Measurements from ENCODE around the gene DAB2IP.
"Not testable (repeated sequence)": the region's sequence is repeated elsewhere in the genome, so short reads cannot be mapped to it uniquely, and the experiment has no call there.

DAB2IP gene

GRCh38 chr9:121622387-121623203, 28.8 kb upstream of the DAB2IP start:
- H3K27me3 Mint-ChIP-seq (ENCODE audit: low read depth): no peaks in the 10 kb centered on the region
- H3K36me3 Mint-ChIP-seq (ENCODE audit: low read depth): no peaks in the 10 kb centered on the region
- H3K27ac Mint-ChIP-seq: peak overlapping the region; percentile 54 to 95 (median 71)

DNA sequence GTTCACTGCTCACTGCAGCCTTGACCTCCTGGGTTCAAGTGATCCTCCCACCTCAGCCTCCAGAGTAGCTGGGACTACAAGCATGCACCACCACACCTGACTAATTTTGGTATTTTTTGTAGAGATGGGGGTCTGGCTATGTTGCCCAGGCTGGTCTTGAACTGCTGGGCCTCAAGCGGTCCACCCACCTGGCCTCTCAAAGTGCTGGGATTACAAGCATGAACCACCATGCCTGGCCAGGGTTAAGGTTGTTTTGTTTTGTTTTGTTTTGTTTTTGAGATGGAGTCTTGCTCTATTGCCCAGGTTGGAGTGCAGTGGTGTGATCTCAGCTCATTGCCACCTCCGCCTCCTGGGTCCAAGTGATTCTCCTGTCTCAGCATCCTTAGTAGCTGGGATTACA, 28.0 kb upstream of the DAB2IP start:
- not testable (repeated sequence) for H3K9me3 Mint-ChIP-seq; H3K36me3 Mint-ChIP-seq (ENCODE audit: low read depth); H3K27me3 Mint-ChIP-seq (ENCODE audit: low read depth); H3K4me3 Mint-ChIP-seq
- H3K4me1 Mint-ChIP-seq: peaks cover 42% of the 10 kb centered on the region
- peak overlapping the region in 1 of 3 experiments; percentile 48 for H3K27ac Mint-ChIP-seq

More at GRCh38 chr9:121622387-121623203, 28.8 kb upstream of the DAB2IP start:
- Mint-ChIP-seq H3K4me3 (peak overlapping the region in 2 of 3 experiments; percentile 3 to 21), H3K9me3 (no peaks in the 10 kb centered on the region), H3K4me1 (peaks cover 38% of the 10 kb centered on the region)
- TF ChIP-seq, protein P1, sequence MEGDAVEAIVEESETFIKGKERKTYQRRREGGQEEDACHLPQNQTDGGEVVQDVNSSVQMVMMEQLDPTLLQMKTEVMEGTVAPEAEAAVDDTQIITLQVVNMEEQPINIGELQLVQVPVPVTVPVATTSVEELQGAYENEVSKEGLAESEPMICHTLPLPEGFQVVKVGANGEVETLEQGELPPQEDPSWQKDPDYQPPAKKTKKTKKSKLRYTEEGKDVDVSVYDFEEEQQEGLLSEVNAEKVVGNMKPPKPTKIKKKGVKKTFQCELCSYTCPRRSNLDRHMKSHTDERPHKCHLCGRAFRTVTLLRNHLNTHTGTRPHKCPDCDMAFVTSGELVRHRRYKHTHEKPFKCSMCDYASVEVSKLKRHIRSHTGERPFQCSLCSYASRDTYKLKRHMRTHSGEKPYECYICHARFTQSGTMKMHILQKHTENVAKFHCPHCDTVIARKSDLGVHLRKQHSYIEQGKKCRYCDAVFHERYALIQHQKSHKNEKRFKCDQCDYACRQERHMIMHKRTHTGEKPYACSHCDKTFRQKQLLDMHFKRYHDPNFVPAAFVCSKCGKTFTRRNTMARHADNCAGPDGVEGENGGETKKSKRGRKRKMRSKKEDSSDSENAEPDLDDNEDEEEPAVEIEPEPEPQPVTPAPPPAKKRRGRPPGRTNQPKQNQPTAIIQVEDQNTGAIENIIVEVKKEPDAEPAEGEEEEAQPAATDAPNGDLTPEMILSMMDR (IDR thresholded peaks at IDR 0.05; ENCODE audit: unreplicated experiment in 3 of 3): no peak

DNA sequence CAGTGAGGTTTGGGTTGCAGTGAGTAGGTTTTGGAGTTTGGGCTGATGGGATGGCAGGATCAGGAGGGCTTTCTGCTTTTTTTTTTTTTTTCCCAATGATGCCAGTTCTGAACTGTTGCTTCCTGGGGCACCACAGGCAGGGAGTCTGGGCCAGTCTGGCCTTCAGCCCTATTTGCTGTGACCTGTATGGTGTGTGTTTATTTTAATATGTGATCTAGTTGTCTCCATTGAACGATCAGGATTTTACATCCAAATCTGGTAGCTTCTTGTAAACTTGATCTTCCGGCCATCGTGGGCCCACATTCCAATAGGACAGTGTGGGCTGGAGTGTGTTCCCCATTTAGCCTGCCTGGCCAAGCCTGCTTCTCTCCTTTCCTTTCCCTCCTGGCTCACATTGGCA, 25.8 kb upstream of the DAB2IP start:
- Mint-ChIP-seq H3K4me1 (peaks cover 42% of the 10 kb centered on the region), H3K36me3 (ENCODE audit: low read depth) (no peaks in the 10 kb centered on the region), H3K4me3 (no peak overlapping the region), H3K9me3 (no peaks in the 10 kb centered on the region), H3K27ac (peak overlapping the region in 2 of 3 experiments; percentile 23 to 40), H3K27me3 (ENCODE audit: low read depth) (peaks cover 5% of the 10 kb centered on the region)
- TF ChIP-seq, protein P1 (IDR thresholded peaks at IDR 0.05; ENCODE audit: unreplicated experiment in 3 of 3): no peak

DNA sequence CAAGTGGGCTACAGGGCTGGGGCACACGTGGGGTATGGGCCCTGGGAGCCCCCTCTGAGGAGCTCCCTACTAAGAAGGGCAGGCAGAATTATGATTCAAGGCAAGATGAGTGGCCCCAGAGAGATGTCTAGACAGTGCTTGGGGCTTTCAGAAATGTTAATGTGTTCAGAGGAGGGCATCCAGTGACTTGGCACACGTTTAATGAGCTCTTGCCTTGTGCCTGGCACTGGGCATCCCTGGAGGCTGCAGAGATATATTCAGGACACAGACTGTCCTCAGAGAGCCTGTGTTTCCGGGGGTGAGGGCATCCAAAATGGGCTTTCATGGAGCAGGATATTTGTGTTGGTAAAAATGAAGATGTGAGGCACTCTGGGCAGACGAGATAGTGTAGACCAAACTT, 25.4 kb upstream of the DAB2IP start:
- H3K27me3 Mint-ChIP-seq (ENCODE audit: low read depth): peaks cover 5% of the 10 kb centered on the region
- H3K4me3 Mint-ChIP-seq: no peak overlapping the region
- peaks cover 39% of the 10 kb centered on the region for H3K4me1 Mint-ChIP-seq
- no peaks in the 10 kb centered on the region for H3K36me3 Mint-ChIP-seq (ENCODE audit: low read depth)
- TF ChIP-seq, protein P1 (IDR thresholded peaks at IDR 0.05; ENCODE audit: unreplicated experiment in 3 of 3): no peak
- H3K9me3 Mint-ChIP-seq: no peaks in the 10 kb centered on the region
- H3K27ac Mint-ChIP-seq: peak overlapping the region in 2 of 3 experiments; percentile 23 to 40

DNA sequence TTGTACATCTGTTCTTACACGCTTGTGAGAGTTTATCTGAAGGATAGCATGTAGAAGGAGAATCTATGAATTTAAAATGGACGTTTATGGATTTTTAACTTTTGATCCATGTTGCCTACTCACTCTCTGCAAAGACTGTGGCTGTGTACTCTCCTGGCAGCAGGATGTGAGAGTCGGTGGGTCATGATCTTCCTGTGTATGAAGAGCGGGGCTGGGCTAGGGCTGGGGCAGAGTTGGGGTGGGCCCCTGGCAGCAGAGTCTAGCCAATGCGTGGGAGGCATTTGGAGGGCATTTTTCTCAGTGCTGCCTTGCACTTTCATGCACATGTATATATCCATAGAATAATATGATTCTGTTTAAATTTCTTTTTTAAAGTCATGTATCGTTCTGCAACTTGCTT, 24.0 kb upstream of the DAB2IP start:
- TF ChIP-seq, protein P1 (IDR thresholded peaks at IDR 0.05; ENCODE audit: unreplicated experiment in 3 of 3): no peak
- no peaks in the 10 kb centered on the region for H3K36me3 Mint-ChIP-seq (ENCODE audit: low read depth)
- H3K27me3 Mint-ChIP-seq (ENCODE audit: low read depth): peaks cover 5% of the 10 kb centered on the region
- H3K27ac Mint-ChIP-seq: peak overlapping the region; percentile 68 to 75 (median 74)
- H3K4me3 Mint-ChIP-seq: no peak overlapping the region
- peaks cover 32% of the 10 kb centered on the region for H3K4me1 Mint-ChIP-seq
- H3K9me3 Mint-ChIP-seq: no peaks in the 10 kb centered on the region

- peaks cover 5% of the 10 kb centered on the region for H3K27me3 Mint-ChIP-seq (ENCODE audit: low read depth)
- TF ChIP-seq, protein P1 (IDR thresholded peaks at IDR 0.05; ENCODE audit: unreplicated experiment in 3 of 3): no peak
- H3K27ac Mint-ChIP-seq: no peak overlapping the region
- peaks cover 39% of the 10 kb centered on the region for H3K4me1 Mint-ChIP-seq
- no peaks in the 10 kb centered on the region for H3K36me3 Mint-ChIP-seq (ENCODE audit: low read depth)
- H3K9me3 Mint-ChIP-seq: no peaks in the 10 kb centered on the region
- no peak overlapping the region for H3K4me3 Mint-ChIP-seq
These were observed 23.0 kb upstream of the DAB2IP start for GRCh38 chr9:121628401-121628800.

All from nephron (organoid).